Measurements from ENCODE around the gene RNMT.

- TF ChIP-seq ZNF384 (IDR thresholded peaks at IDR 0.05) (no peak), SP1 (IDR thresholded peaks at IDR 0.05) (no peak), BHLHE40 (IDR thresholded peaks at IDR 0.05; ENCODE audit: borderline replicate concordance) (no peak), FOXM1 (IDR thresholded peaks at IDR 0.05; ENCODE audit: borderline replicate concordance) (no peak), NFRKB (IDR thresholded peaks at IDR 0.05) (no peak), ELF4 (IDR thresholded peaks at IDR 0.05) (no peak), L3MBTL2 (conservative IDR thresholded peaks at IDR 0.05) (no peak), CTBP1 (IDR thresholded peaks at IDR 0.05; ENCODE audit: borderline replicate concordance) (no peak), FOXA1 (IDR thresholded peaks at IDR 0.05) (no peak), LEF1 (IDR thresholded peaks at IDR 0.05; ENCODE audit: borderline replicate concordance) (no peak)
Observed at GRCh38 chr18:13758622-13759021, 32.1 kb downstream of the RNMT start.
